ENCODE measurements around the gene CALN1. TPM values are rescaled to one million over a fixed set of nuclear protein-coding genes. Genes with fewer than 3 reads are reported as not detected.
"Not testable (repeated sequence)": the region's sequence is repeated elsewhere in the genome, so short reads cannot be mapped to it uniquely, and the experiment has no call there.

CALN1 gene
- total RNA-seq, 1 donor from 2014 or later: 1.2 TPM

- no peak for DNase-seq (ENCODE audit: low spot score)
These were observed 544.5 kb downstream of the CALN1 start for GRCh38 chr7:71867626-71868025.

DNA sequence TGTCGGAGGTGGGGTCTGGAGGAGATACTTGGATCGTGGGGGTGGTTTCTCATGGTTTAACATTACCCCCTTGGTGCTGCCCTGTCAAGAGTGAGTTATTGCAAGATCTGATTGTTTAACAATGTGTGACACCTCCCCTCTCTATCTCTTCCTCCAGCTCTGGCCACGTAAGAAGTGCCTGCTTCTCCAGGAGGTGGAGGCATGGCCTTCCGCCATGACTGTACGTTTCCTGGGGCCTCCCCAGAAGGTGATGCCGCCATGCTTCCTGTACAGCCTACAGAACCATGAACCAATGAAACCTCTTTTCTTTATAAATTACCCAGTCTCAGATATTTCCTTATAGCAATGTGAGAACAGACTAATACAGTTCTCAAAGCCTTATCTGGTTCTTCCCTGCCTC, 547.0 kb downstream of the CALN1 start:
- DNase-seq (ENCODE audit: low spot score): no peak

DNA sequence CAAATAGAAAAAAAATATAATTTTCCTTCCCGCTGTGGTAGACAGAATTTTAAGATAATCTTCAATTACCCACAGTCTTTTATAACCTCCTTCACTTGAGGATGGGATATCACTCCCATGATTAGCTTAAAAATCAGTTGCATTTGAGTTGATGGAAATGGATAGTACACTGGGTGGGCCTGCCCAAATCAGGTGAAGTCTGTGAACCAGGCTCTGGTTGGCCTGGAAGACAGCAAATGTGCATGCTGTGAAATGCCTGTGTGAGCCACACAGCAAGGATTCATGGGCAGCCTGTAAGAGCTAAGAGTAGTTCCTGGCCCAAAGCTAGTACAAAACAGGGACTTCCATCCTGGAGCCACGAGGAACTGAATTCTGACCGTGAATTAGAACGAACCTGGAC, 548.0 kb downstream of the CALN1 start:
- no peak for DNase-seq (ENCODE audit: low spot score)

- DNase-seq (ENCODE audit: low spot score): no peak
These were observed 551.6 kb downstream of the CALN1 start for GRCh38 chr7:71860572-71860971.

GRCh38 chr7:71857338-71857737, 554.8 kb downstream of the CALN1 start:
- no peak for DNase-seq (ENCODE audit: low spot score)

DNA sequence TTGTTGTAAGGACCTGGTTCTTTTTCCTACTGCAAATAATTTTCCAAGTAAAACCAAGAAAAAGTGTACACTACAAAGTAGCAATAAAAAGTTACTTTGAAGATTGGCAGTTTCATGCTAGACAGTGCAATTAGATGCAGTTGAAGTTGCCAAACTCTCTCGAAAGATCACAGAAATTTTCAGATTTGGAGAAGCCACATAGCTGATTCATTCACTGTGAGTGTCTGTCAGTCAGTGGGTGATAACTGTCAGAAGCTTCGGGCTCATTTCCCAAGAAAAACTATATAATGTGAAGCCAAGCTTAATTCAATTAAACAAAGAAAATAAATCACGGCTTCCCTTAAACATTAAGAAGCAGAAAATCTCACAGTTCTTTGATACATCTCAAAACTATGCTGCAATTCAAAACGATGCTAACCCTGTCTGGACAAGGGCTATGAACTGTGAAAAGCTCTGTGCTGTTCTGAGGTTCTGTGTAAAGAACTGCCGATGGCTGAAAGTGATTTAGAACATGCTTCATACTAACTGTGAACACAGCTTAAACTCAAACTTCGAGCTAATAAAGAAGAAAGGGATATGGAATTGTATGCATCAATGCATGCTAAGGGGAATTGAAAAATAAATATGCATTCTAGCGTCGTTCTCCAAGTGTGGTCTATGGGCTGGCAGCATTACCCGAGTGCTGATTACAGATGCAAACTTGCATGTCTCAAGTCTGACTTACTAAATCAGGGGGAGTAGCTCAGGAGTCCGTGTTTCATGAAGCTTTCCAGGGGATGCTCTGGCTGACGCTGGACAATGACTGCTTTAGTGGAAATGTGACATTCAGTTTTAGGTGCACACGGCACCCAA, 557.4 kb downstream of the CALN1 start:
- no peak for DNase-seq (ENCODE audit: low spot score)

DNA sequence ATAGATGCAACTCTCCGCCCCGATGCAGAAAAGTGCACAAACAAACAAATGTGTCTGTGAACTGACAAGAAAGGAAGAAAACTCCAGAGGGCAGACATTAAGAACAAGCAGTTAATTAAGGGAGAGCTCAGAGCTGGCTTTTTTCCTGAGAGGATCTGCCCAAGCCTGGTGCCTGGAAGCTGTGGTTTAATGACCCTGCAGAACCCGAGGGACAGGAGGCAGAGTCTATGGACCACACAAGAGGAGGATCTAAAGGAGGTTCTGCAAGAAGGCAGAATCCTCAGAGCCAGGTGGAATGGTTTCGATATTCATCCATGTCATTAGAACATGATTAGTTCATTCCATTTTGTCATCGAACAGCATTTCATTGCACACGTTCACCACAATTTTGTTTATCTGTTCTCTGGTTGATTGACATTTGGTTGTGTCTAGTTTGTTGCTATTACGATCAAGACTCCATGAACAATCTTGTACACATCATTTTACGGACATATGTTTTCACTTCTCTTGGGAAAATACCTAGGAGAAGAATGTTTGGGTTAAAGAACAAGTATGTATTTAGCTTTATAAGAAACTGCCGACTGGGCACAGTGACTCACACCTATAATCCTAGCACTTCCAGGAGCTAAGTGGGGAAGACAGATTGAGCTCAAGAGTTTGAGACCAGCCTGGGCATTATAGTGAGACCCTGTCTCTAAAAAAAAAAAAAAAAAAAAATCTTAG, 560.2 kb downstream of the CALN1 start:
- DNase-seq (ENCODE audit: low spot score): no peak

- no peak for DNase-seq (ENCODE audit: low spot score)
These were observed 566.0 kb downstream of the CALN1 start for GRCh38 chr7:71846160-71846559.

- DNase-seq (ENCODE audit: low spot score): no peak
These were observed 568.5 kb downstream of the CALN1 start for GRCh38 chr7:71843676-71844075.

- no peak for DNase-seq (ENCODE audit: low spot score)
These were observed 569.4 kb downstream of the CALN1 start for GRCh38 chr7:71842786-71843185.

DNA sequence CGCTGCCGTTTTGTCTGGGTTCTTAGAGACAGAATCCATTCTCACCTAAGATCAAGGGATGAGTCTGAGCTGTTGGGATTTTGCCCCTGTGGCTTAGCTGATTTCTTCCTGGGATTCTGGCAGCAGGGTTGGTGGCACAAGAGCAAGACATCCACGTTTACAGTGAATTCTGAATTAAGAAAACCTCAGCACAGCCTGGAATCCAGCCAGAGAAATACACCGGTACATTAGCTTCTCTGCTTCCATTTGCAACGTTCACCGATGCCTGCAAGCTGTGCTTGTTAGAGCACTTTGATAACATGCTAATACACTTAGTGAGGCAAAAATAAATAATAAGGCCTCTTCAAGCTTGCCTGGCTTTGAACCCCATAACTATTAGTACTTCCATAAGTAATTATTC, 569.8 kb downstream of the CALN1 start:
- DNase-seq (ENCODE audit: low spot score): no peak

DNA sequence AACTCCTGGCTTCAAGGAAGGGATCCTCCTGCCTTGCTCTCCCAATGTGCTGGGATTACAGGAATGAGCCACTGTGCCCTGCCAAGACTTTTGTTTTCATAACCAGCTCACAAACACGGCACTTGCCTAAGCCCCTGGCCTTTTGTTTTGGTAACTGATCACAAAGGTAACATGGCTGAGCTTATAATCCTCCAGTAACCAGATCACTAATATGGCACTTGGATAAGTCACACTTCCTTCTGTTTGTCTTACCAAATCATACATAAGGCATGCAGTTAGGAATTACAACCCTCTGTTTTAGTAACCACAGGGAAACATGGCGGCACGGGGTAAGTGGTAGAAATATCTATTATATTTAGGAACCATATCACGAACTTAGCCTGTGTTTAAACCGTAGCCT, 577.1 kb downstream of the CALN1 start:
- no peak for DNase-seq (ENCODE audit: low spot score)

GRCh38 chr7:71829515-71829914, 582.6 kb downstream of the CALN1 start:
- no peak for DNase-seq (ENCODE audit: low spot score)

- no peak for DNase-seq (ENCODE audit: low spot score)
These were observed 583.8 kb downstream of the CALN1 start for GRCh38 chr7:71828361-71828760.

DNA sequence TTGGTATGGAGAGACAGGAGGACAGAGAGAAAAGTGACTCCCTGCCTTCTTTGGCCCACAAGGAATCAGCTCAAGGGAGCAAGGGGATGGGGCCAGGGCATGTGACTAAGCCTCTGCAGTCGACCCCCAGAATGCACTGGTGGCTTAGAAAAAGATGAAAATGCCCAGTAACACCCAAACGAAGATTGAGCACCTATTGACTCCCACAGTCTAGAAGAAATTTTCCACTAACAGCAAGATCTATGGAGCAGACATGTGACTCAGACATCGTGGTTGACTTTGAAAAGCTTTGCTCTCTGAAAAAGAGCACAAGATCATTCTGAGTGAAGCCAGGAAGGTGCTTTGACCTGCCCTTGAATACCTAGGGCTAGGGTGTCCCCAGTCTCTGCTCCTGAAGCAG, 586.0 kb downstream of the CALN1 start:
- DNase-seq (ENCODE audit: low spot score): no peak

GRCh38 chr7:71824006-71824760, 588.0 kb downstream of the CALN1 start:
- DNase-seq (ENCODE audit: low spot score): peak; percentile 3

GRCh38 chr7:71822406-71822805, 589.7 kb downstream of the CALN1 start:
- DNase-seq (ENCODE audit: low spot score): not testable (repeated sequence)

- no peak for DNase-seq (ENCODE audit: low spot score)
These were observed 594.2 kb downstream of the CALN1 start for GRCh38 chr7:71817916-71818315.

GRCh38 chr7:71808115-71808514, 604.0 kb downstream of the CALN1 start:
- DNase-seq (ENCODE audit: low spot score): no peak

DNA sequence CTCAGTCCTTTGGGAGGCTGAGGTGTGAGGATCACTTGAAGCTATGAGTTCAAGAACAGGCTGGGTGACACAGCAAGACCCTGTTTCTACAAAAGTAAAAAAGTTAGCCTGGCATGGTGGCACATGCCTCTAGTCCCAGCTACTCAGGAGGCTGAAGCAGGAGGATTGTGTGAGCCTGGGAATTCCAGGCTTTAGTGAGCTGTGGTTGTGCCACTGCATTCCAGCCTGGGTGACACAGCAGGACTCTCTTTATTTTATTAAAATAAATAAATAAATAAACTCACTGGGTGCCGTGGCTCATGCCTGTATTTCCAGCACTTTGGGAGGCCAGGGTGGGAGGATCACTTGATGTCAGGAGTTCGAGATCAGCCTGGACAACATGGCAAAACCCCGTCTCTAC, 607.9 kb downstream of the CALN1 start:
- DNase-seq (ENCODE audit: low spot score): no peak

DNA sequence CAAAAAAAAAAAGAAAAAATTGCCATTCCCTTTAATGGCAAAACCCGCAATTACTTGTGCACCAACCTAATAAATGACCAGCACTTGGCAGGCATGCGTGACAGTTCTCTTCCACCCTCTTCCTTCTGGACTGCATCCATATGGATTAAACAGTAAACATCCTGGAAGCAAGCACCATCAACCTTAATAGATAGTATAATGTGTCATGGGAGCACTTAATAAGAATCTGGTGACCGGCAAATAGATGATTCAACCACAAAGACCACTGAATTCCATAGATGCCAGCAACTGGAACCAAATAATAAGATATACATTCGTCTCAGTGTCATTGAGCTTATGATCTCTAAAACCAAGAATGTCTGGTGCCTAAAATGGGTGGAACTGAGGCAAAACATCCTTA, 610.2 kb downstream of the CALN1 start:
- no peak for DNase-seq (ENCODE audit: low spot score)

DNA sequence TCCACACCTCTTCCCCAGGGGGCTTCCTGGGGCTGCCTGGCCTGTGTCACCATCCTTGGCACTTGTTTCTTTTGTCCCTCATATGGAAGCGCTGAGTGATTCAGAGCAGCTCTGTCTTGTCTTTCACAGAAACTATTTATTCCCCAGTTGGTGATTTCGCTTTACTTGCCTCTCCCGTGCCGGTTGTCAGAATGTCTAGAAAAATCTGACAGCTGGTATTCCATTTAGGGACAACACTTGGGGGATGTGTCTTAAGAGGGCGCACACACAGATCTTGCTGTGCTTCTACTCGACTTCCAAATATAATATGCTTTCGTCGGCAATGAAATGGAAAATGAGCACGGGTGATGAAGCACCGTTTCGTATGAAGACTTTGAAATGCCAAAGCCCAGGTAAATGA, 611.8 kb downstream of the CALN1 start:
- no peak for DNase-seq (ENCODE audit: low spot score)
